ENCODE results near the gene LRP11. TPM values are rescaled to one million over a fixed set of nuclear protein-coding genes. Genes with fewer than 3 reads are reported as not detected.
A peak's percentile ranks its signal among the peaks of the same experiment; 100 is the strongest.

LRP11 gene
- total and polyA plus RNA-seq, 9 donors: 16.0 to 29.5 (median 23.1) TPM

- Histone ChIP-seq H3K27ac (ENCODE audit: low read length) (no peak overlapping the region), H3K4me1 (ENCODE audit: control insufficient read depth, insufficient read depth, low read length) (peaks cover 4% of the 10 kb centered on the region), H3K27me3 (ENCODE audit: control insufficient read depth, insufficient read depth, low read length) (no peaks in the 10 kb centered on the region), H3K4me3 (ENCODE audit: low read length) (no peak overlapping the region), H3K9me3 (replicated peaks; ENCODE audit: control insufficient read depth, low read depth, low read length) (no peaks in the 10 kb centered on the region), H3K36me3 (ENCODE audit: control insufficient read depth, insufficient read depth, low read length) (peaks cover 15% of the 10 kb centered on the region)
- DNase-seq: peak; percentile 83
- 20% methylated on average over 1 of the region's 5 CpGs for WGBS (ENCODE audit: insufficient coverage)
Measured at GRCh38 chr6:149834513-149835481, 29.4 kb downstream of the LRP11 start.

- peaks cover 13% of the 10 kb centered on the region for H3K36me3 ChIP-seq (ENCODE audit: control insufficient read depth, insufficient read depth, low read length)
- no peak overlapping the region for H3K27ac ChIP-seq (ENCODE audit: low read length)
- DNase-seq: no peak
- no peaks in the 10 kb centered on the region for H3K9me3 ChIP-seq (replicated peaks; ENCODE audit: control insufficient read depth, low read depth, low read length)
- H3K4me3 ChIP-seq (ENCODE audit: low read length): no peak overlapping the region
- WGBS (ENCODE audit: insufficient coverage): no CpG with 5 or more reads among the region's 3 CpGs
- peaks cover 4% of the 10 kb centered on the region for H3K4me1 ChIP-seq (ENCODE audit: control insufficient read depth, insufficient read depth, low read length)
- H3K27me3 ChIP-seq (ENCODE audit: control insufficient read depth, insufficient read depth, low read length): no peaks in the 10 kb centered on the region
Measured at GRCh38 chr6:149833651-149834050, 30.5 kb downstream of the LRP11 start.

GRCh38 chr6:149831308-149831820, 32.8 kb downstream of the LRP11 start:
- Histone ChIP-seq H3K27me3 (ENCODE audit: control insufficient read depth, insufficient read depth, low read length) (no peaks in the 10 kb centered on the region), H3K4me1 (ENCODE audit: control insufficient read depth, insufficient read depth, low read length) (peaks cover 4% of the 10 kb centered on the region), H3K4me3 (ENCODE audit: low read length) (peak overlapping the region; percentile 11), H3K36me3 (ENCODE audit: control insufficient read depth, insufficient read depth, low read length) (peaks cover 6% of the 10 kb centered on the region), H3K27ac (ENCODE audit: low read length) (peak overlapping the region; percentile 73), H3K9me3 (replicated peaks; ENCODE audit: control insufficient read depth, low read depth, low read length) (no peaks in the 10 kb centered on the region)
- DNase-seq: no peak
- WGBS (ENCODE audit: insufficient coverage): 50% methylated on average over 4 of the region's 6 CpGs

- peak overlapping the region; percentile 73 for H3K27ac ChIP-seq (ENCODE audit: low read length)
- H3K27me3 ChIP-seq (ENCODE audit: control insufficient read depth, insufficient read depth, low read length): no peaks in the 10 kb centered on the region
- H3K36me3 ChIP-seq (ENCODE audit: control insufficient read depth, insufficient read depth, low read length): peaks cover 6% of the 10 kb centered on the region
- no peaks in the 10 kb centered on the region for H3K9me3 ChIP-seq (replicated peaks; ENCODE audit: control insufficient read depth, low read depth, low read length)
- WGBS (ENCODE audit: insufficient coverage): 38% methylated on average over 1 of the region's 7 CpGs
- H3K4me3 ChIP-seq (ENCODE audit: low read length): peak overlapping the region; percentile 11
- peaks cover 4% of the 10 kb centered on the region for H3K4me1 ChIP-seq (ENCODE audit: control insufficient read depth, insufficient read depth, low read length)
- DNase-seq: peak; percentile 82
Measured at GRCh38 chr6:149830731-149831307, 33.3 kb downstream of the LRP11 start.

- Histone ChIP-seq H3K4me3 (ENCODE audit: low read length) (no peak overlapping the region), H3K27me3 (ENCODE audit: control insufficient read depth, insufficient read depth, low read length) (no peaks in the 10 kb centered on the region), H3K27ac (ENCODE audit: low read length) (no peak overlapping the region), H3K36me3 (ENCODE audit: control insufficient read depth, insufficient read depth, low read length) (peaks cover 10% of the 10 kb centered on the region), H3K4me1 (ENCODE audit: control insufficient read depth, insufficient read depth, low read length) (no peaks in the 10 kb centered on the region), H3K9me3 (replicated peaks; ENCODE audit: control insufficient read depth, low read depth, low read length) (no peaks in the 10 kb centered on the region)
- no peak for DNase-seq
- WGBS (ENCODE audit: insufficient coverage): no CpG with 5 or more reads among the region's 4 CpGs
Measured at GRCh38 chr6:149825292-149825691, 38.9 kb downstream of the LRP11 start.

- H3K9me3 ChIP-seq (replicated peaks; ENCODE audit: control insufficient read depth, low read depth, low read length): no peaks in the 10 kb centered on the region
- no peaks in the 10 kb centered on the region for H3K27me3 ChIP-seq (ENCODE audit: control insufficient read depth, insufficient read depth, low read length)
- no peak overlapping the region for H3K27ac ChIP-seq (ENCODE audit: low read length)
- no peak for DNase-seq
- peaks cover 10% of the 10 kb centered on the region for H3K36me3 ChIP-seq (ENCODE audit: control insufficient read depth, insufficient read depth, low read length)
- H3K4me3 ChIP-seq (ENCODE audit: low read length): no peak overlapping the region
- WGBS (ENCODE audit: insufficient coverage): 83% methylated on average over 4 of the region's 4 CpGs
- H3K4me1 ChIP-seq (ENCODE audit: control insufficient read depth, insufficient read depth, low read length): no peaks in the 10 kb centered on the region
Measured at GRCh38 chr6:149823013-149823412, 41.1 kb downstream of the LRP11 start.

- Histone ChIP-seq H3K27me3 (ENCODE audit: control insufficient read depth, insufficient read depth, low read length) (no peaks in the 10 kb centered on the region), H3K4me1 (ENCODE audit: control insufficient read depth, insufficient read depth, low read length) (no peaks in the 10 kb centered on the region), H3K27ac (ENCODE audit: low read length) (no peak overlapping the region), H3K9me3 (replicated peaks; ENCODE audit: control insufficient read depth, low read depth, low read length) (no peaks in the 10 kb centered on the region), H3K36me3 (ENCODE audit: control insufficient read depth, insufficient read depth, low read length) (peaks cover 10% of the 10 kb centered on the region), H3K4me3 (ENCODE audit: low read length) (no peak overlapping the region)
- no peak for DNase-seq
- WGBS (ENCODE audit: insufficient coverage): 100% methylated on average over 1 of the region's 1 CpG
Measured at GRCh38 chr6:149821492-149821891, 42.7 kb downstream of the LRP11 start.

- WGBS (ENCODE audit: insufficient coverage): no CpG with 5 or more reads among the region's 7 CpGs
- no peaks in the 10 kb centered on the region for H3K27me3 ChIP-seq (ENCODE audit: control insufficient read depth, insufficient read depth, low read length)
- H3K36me3 ChIP-seq (ENCODE audit: control insufficient read depth, insufficient read depth, low read length): peaks cover 6% of the 10 kb centered on the region
- H3K9me3 ChIP-seq (replicated peaks; ENCODE audit: control insufficient read depth, low read depth, low read length): no peaks in the 10 kb centered on the region
- DNase-seq: no peak
- no peak overlapping the region for H3K27ac ChIP-seq (ENCODE audit: low read length)
- H3K4me1 ChIP-seq (ENCODE audit: control insufficient read depth, insufficient read depth, low read length): no peaks in the 10 kb centered on the region
- no peak overlapping the region for H3K4me3 ChIP-seq (ENCODE audit: low read length)
Measured at GRCh38 chr6:149820506-149820905, 43.7 kb downstream of the LRP11 start.

- peaks cover 4% of the 10 kb centered on the region for H3K36me3 ChIP-seq (ENCODE audit: control insufficient read depth, insufficient read depth, low read length)
Measured at GRCh38 chr6:149815788-149816187, 48.4 kb downstream of the LRP11 start.

GRCh38 chr6:149813351-149813750, 50.8 kb downstream of the LRP11 start:
- 90% methylated on average over 2 of the region's 3 CpGs for WGBS (ENCODE audit: insufficient coverage)
- Histone ChIP-seq H3K36me3 (ENCODE audit: control insufficient read depth, insufficient read depth, low read length) (peaks cover 4% of the 10 kb centered on the region), H3K27ac (ENCODE audit: low read length) (no peak overlapping the region), H3K4me1 (ENCODE audit: control insufficient read depth, insufficient read depth, low read length) (no peaks in the 10 kb centered on the region), H3K9me3 (replicated peaks; ENCODE audit: control insufficient read depth, low read depth, low read length) (no peaks in the 10 kb centered on the region), H3K4me3 (ENCODE audit: low read length) (no peak overlapping the region), H3K27me3 (ENCODE audit: control insufficient read depth, insufficient read depth, low read length) (no peaks in the 10 kb centered on the region)
- no peak for DNase-seq

More at GRCh38 chr6:149815788-149816187, 48.4 kb downstream of the LRP11 start:
- Histone ChIP-seq H3K27ac (ENCODE audit: low read length) (no peak overlapping the region), H3K4me1 (ENCODE audit: control insufficient read depth, insufficient read depth, low read length) (no peaks in the 10 kb centered on the region), H3K27me3 (ENCODE audit: control insufficient read depth, insufficient read depth, low read length) (no peaks in the 10 kb centered on the region), H3K9me3 (replicated peaks; ENCODE audit: control insufficient read depth, low read depth, low read length) (no peaks in the 10 kb centered on the region), H3K4me3 (ENCODE audit: low read length) (no peak overlapping the region)
- DNase-seq: no peak
- WGBS (ENCODE audit: insufficient coverage): no CpG with 5 or more reads among the region's 4 CpGs
